ENCODE results near the gene CELA3B.
A peak's percentile ranks its signal among the peaks of the same experiment; 100 is the strongest.
"Not testable (repeated sequence)": the region's sequence is repeated elsewhere in the genome, so short reads cannot be mapped to it uniquely, and the experiment has no call there.

CELA3B gene

GRCh38 chr1:21976703-21977239 lies at the start of gene CELA3B:
Gene CELA3B, plus strand, starts transcription at chr1:21977022. Its CDS starts 18 bp downstream, at chr1:21977040.
- H3K27ac ChIP-seq; POLR2A ChIA-PET (ENCODE audit: low non-redundant PET); DNase-seq (ENCODE audit: low spot score): not testable (repeated sequence)
- CTCF ChIA-PET = interaction anchor here (0.6 kb wide), 1 partner anchor 922 kb away, joined by 3 read pairs; no protein-coding TSS in a partner anchor

DNA sequence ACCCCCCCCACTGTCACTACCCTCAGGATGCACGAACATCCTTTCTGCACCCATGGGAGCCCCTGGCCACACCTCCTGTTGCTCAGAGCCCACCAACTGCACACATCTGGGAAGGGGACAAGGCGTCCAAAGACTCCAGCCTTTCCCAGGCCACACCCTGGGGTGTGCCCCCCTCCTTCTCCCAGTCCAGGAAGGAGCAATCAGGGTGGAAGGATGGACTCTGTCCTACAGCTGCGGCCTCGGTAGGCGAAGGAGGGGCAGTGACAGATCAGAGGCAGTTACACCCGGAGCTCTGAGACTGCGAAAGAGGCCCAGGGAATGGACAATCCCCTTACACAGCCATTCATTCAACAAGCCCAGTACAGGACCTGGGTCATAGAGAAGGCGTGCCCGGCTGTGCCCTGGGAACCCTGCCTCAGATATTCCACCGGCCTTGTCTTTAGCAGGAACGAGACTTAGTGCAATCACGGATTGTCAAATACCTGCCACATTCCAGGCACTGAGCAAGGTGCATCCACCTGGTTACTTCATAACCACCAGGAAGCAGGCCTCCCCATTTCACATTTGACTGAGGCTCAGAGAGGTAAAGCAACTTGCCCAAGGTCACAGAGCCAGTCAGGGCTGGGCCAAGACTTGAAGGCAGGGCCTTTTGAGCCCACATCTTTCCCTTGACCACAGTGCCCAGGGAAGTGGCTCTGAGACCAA lies 49.1 kb upstream of the CELA3B start:
- DNase-seq (ENCODE audit: low spot score) = no peak
- H3K27ac ChIP-seq = peak overlapping the region; percentile 78
- POLR2A ChIA-PET (ENCODE audit: low non-redundant PET) = no interaction called here
- TF ChIP-seq, protein P1, sequence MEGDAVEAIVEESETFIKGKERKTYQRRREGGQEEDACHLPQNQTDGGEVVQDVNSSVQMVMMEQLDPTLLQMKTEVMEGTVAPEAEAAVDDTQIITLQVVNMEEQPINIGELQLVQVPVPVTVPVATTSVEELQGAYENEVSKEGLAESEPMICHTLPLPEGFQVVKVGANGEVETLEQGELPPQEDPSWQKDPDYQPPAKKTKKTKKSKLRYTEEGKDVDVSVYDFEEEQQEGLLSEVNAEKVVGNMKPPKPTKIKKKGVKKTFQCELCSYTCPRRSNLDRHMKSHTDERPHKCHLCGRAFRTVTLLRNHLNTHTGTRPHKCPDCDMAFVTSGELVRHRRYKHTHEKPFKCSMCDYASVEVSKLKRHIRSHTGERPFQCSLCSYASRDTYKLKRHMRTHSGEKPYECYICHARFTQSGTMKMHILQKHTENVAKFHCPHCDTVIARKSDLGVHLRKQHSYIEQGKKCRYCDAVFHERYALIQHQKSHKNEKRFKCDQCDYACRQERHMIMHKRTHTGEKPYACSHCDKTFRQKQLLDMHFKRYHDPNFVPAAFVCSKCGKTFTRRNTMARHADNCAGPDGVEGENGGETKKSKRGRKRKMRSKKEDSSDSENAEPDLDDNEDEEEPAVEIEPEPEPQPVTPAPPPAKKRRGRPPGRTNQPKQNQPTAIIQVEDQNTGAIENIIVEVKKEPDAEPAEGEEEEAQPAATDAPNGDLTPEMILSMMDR (conservative IDR thresholded peaks at IDR 0.05; ENCODE audit: low read depth) = no peak
- CTCF ChIA-PET = no interaction called here

DNA sequence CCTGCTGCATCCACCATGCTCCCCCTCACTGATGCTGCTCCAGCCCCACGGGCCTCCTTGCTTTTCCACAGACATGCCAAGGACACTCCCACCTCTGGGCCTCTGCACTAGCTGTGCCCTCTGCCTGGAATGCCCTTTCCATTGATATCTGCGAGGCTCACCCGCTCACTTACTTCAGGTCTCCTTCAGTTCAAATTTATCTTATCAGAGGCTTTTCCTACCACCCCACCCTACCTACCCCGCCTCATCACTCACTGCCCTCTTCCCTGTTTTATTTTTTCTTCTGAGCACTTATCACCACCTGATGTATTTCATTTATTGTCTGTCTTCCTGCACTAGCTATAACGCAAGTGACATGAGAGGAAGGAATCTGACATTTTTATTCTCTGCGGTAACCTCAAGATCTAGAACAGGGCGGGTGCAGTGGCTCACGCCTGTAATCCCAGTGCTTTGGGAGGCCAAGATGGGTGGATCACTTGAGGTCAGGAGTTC lies 46.7 kb upstream of the CELA3B start:
- H3K27ac ChIP-seq = peak overlapping the region; percentile 78
- TF ChIP-seq, protein P1 (conservative IDR thresholded peaks at IDR 0.05; ENCODE audit: low read depth) = no peak
- DNase-seq (ENCODE audit: low spot score) = no peak
- POLR2A ChIA-PET (ENCODE audit: low non-redundant PET) = no interaction called here
- CTCF ChIA-PET = interaction anchor here (0.7 kb wide), 1 partner anchor 10 kb away, joined by 3 read pairs; no protein-coding TSS in a partner anchor

DNA sequence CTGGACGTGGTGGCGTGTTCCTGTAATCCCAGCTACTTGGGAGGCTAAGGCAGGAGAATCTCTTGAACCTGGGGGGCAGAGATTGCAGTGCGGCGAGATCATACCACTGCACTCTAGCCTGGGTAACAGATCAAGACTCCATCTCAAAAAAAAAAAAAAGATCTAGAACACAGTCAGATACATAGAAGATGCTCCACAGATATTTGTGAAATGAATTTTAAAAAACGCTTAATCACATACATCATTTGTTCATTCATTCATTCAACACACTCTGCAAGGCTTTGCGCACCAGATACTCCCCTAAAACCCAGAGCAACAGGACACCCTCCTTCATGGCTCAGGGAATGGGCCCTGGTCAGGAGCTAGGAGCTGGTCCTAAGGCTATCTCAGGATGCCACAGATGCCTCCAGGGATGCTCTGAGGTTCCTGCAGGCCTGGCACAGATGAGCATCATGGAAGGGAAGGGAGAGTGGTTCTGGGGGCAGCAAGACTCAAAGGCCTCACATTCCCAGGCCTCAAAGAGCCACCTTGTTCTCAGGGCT lies 46.1 kb upstream of the CELA3B start:
- TF ChIP-seq, protein P1 (conservative IDR thresholded peaks at IDR 0.05; ENCODE audit: low read depth) = no peak
- CTCF ChIA-PET = interaction anchor here (0.7 kb wide), 1 partner anchor 9 kb away, joined by 3 read pairs; no protein-coding TSS in a partner anchor
- H3K27ac ChIP-seq = peak overlapping the region; percentile 76
- POLR2A ChIA-PET (ENCODE audit: low non-redundant PET) = no interaction called here
- no peak for DNase-seq (ENCODE audit: low spot score)

DNA sequence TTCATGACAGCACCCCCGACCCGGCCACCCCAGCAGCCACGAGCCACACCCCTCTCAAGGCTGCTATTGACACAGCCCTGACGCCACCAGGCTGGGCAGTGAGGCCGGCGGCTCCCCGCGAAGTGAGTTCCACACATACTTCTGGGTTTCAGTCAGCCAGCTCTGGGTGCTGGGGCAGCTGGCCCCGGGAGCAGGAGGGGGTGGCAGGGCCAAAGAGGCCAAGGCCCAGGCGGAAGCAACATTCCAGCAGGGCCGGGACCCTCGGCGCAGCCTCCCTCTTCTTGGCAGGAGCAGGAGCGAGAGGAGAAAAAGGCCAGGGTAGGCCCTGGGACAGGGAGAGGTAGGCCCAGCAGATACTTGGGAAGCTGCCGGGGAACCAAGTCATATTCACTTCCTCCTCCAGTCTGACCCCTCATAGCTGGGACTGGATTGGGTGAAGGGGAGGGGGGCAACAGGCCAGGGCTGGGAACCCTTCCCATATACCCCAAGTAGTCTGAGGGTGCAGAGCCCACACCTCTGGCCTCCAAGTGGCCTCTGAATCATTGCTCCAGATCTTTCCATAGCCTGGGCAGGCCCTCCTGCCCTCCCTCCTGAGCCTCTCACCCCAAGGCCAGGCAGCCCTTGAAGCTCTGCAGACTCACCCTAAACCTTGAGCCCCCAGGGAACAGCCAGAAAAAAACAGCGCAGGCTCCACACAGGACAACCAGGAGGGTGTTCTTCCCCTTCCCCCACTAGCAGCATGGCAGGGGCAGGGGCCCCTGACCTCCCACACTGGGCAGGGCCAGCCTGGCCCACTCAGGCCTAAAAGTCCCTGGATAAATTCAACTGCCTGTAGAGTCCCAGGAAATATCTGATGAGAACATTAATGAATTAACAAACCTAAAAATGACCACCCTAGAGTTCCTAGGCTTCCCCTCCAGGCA lies 45.4 kb upstream of the CELA3B start:
- DNase-seq (ENCODE audit: low spot score) = peak; percentile 55
- H3K27ac ChIP-seq = peak overlapping the region; percentile 76
- ChIA-PET POLR2A (ENCODE audit: low non-redundant PET) (interaction anchor here (0.6 kb wide), 1 partner anchor 10 kb away, joined by 3 read pairs; no protein-coding TSS in a partner anchor), CTCF (no interaction called here)
- TF ChIP-seq, protein P1 (conservative IDR thresholded peaks at IDR 0.05; ENCODE audit: low read depth) = no peak

- ChIA-PET CTCF (no interaction called here), POLR2A (ENCODE audit: low non-redundant PET) (interaction anchor here (0.6 kb wide), 1 partner anchor 11 kb away, joined by 3 read pairs; no protein-coding TSS in a partner anchor)
- H3K27ac ChIP-seq = peak overlapping the region; percentile 76
- TF ChIP-seq, protein P1 (conservative IDR thresholded peaks at IDR 0.05; ENCODE audit: low read depth) = no peak
- no peak for DNase-seq (ENCODE audit: low spot score)
Observed at GRCh38 chr1:21932127-21932526, 44.7 kb upstream of the CELA3B start.

Data from RWPE1 (cell line).